Skeletal muscle cell (primary cell): Measurements from ENCODE around the gene CAPZB.

ENCODE experiments used
- DNase-seq: peaks from one replicate; pipeline ENCODE4 v3.0.0-alpha.2; 2010; ENCODE audit warnings: low read depth
- H3K4me3 ChIP-seq: 2 replicates; pipeline ENCODE4 v1.5.1; 2011; ENCODE audit warnings: low read depth, mild to moderate bottlenecking, control low read depth, low read length, moderate library complexity

CAPZB gene

DNA sequence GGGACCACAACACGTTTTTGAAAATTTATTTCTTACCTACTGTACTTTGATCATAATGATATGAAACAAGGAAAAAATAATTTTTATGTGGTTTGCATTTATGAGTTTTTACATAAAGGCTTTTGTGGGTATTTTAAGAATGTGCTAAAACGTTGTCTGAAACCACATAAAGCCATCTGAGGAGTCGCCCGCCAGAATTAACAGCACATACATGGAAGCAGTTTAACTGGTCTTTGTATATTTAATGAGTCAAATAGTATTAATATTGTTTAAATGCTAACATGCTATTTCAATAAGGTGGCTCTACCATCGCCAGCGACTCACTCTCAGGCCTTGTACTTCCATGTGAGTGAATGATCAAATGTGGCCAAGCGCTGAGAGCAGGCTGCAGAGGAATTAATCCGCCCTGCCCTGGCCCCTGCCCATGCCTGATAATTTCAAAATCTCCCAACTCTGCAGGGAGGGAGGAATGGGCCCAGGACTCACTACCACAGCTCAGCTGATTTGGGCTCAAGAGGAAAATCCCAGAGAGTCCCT lies 123.7 kb downstream of the CAPZB start:
- H3K4me3 ChIP-seq = no peak overlapping the region
- DNase-seq = no peak

- H3K4me3 ChIP-seq = no peak overlapping the region
- DNase-seq = no peak
Measured at GRCh38 chr1:19360843-19361610, 124.3 kb downstream of the CAPZB start.

- no peak overlapping the region for H3K4me3 ChIP-seq
- DNase-seq = no peak
Measured at GRCh38 chr1:19360432-19360831, 124.9 kb downstream of the CAPZB start.

GRCh38 chr1:19360016-19360415 lies 125.3 kb downstream of the CAPZB start:
- no peak for DNase-seq
- no peak overlapping the region for H3K4me3 ChIP-seq

DNA sequence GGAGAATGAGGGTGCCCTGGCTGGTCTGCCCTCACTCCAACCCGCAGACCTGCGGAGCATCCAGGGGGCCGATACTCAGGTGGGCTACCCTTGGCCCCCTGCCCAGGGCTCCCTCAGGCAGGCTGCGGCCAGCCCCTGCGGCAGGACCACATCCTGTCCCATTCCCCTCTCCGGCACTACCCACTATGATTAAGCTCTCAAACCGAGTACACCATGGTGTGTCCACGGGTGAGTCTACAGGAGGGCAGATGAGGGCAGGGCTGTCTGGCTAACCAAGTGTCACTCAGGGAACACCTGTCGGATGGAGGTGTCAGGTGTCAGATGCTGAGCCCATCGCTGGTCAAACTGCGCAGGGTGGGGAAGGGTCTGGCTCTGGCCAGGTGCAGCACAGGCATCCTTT lies 126.0 kb downstream of the CAPZB start:
- DNase-seq = no peak
- H3K4me3 ChIP-seq = no peak overlapping the region

DNA sequence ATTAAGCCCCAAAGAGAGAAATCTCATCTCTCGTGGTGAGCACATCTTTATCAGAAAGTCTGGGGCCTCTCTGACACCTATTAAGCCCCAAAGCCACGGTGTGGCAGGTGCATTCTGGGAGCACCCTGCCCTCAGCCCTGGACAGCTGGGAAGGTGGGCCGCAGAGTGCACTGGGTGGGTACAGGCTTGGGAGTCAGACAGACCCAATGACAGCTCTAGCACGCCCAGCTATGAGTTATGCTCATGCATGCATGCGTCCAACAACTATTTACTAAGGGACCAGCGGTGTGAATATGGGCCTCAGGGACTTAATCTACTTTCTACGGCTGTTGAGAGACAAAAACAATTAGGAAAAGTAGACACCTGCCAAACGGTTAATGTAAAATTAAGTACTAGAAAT lies 126.6 kb downstream of the CAPZB start:
- no peak for DNase-seq
- no peak overlapping the region for H3K4me3 ChIP-seq

DNA sequence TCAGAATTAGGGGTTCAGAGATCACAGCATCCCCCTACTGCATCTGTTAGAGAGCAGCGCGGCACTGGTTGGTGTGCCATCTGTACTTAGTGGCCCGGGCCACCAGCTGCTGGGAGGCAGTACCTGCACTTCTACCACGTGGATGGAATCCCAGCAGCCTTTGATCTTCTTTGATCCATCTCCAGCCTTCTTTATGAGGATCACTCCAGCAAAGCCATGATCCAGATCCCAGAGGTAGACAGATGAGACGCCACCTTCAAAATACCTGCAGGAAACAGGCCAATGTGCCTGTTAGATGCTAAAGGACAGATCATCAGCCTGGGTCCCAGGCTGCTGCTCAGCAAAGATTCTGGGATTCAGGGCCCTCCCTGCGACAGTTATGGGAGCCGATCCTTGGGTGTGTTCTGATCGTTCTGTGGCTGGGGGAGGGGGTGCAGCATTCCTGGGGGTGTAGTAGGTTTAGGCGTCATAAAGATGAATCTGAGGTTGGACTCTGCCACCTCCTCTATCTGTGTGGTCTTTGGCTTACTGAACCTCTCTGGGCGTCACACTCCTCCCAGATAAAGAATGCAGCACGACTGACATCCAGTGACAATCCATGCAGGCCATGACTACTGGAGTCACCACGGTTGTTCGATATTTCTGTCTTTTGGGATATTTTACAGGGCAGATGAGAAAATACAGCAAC lies 127.9 kb downstream of the CAPZB start:
- no peak for DNase-seq
- no peak overlapping the region for H3K4me3 ChIP-seq

DNA sequence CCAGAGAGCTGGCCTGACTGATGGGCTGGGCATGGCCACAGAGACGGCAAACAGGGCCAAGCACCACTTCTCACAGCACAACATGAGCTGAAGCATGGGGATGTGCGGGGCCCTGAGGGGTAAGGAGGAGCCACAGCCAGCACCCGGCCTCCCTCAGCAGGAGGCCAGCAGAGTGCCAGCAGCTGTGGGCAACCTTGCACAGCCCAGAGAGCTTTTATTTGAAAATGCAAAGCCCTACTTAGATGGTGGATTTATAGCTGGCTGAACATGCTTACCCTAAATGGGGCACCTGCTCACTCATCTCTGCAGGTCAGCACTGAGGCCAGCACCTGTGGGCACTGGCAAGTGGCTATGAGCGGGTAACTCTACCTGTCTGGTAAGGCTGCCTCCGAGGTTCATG lies 129.1 kb downstream of the CAPZB start:
- no peak for DNase-seq
- H3K4me3 ChIP-seq = no peak overlapping the region

GRCh38 chr1:19354531-19354981 lies 130.8 kb downstream of the CAPZB start:
- DNase-seq = no peak
- no peak overlapping the region for H3K4me3 ChIP-seq

- no peak for DNase-seq
- H3K4me3 ChIP-seq = no peak overlapping the region
Measured at GRCh38 chr1:19353596-19353995, 131.7 kb downstream of the CAPZB start.

GRCh38 chr1:19352839-19353238 lies 132.5 kb downstream of the CAPZB start:
- no peak for DNase-seq
- no peak overlapping the region for H3K4me3 ChIP-seq

GRCh38 chr1:19351873-19352272 lies 133.5 kb downstream of the CAPZB start:
- no peak overlapping the region for H3K4me3 ChIP-seq
- DNase-seq = no peak

GRCh38 chr1:19350566-19350965 lies 134.8 kb downstream of the CAPZB start:
- H3K4me3 ChIP-seq = no peak overlapping the region
- no peak for DNase-seq

DNA sequence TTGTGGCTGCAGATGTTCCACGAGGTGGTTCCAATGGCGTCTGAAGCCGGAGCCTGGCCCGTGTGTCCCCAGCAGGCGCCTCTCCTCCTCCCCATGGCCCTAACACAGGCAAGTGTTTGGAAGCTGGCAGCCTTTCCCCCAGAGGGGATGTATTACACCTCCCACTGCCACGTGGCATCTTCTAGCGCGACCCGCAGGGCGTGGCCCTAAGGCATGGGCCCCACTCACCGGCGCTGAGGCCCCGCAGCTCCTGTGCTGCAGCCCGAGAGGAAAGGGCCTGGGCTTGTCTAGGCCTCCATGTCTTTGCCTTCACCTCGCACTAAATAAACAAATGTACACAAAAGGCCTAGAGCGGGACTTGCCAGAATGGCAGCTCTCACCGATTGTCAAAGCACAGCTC lies 135.3 kb downstream of the CAPZB start:
- H3K4me3 ChIP-seq = no peak overlapping the region
- DNase-seq = no peak

DNA sequence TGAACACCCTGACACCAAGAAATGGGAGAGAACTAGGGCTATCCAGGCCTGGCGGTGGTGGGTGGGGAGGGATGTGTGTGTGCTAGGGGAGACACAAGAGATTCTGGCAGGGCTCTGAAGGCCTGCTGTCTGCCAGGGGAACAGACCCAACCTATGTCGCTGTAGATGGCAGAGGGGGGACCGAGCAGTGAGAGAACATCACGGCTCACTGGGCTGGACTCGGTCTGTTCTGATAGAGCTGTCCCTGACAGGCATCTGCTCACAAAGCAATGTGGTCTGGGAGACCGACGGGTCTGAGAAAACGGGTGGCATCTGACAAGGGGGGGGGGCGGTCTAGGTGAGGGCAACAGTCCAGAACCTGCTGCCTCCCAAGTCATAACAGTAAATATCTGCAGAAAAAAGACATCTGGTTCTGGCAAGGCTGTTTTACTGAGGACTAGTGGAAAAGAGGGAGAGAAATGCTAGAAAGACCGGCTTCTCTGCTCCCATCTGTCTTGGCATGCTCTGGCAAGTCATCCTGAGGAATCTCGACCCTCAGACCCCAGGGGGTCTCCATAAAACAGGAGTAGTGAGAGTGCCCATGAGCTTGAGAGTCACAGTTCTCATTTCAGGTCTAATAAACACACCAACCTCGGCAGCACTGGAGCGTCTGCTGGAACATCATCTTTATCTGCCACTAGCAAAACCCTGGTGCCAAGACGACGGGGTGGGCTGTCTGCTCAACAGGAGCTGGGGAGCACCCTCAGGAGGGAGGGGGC lies 136.7 kb downstream of the CAPZB start:
- no peak for DNase-seq
- no peak overlapping the region for H3K4me3 ChIP-seq

DNA sequence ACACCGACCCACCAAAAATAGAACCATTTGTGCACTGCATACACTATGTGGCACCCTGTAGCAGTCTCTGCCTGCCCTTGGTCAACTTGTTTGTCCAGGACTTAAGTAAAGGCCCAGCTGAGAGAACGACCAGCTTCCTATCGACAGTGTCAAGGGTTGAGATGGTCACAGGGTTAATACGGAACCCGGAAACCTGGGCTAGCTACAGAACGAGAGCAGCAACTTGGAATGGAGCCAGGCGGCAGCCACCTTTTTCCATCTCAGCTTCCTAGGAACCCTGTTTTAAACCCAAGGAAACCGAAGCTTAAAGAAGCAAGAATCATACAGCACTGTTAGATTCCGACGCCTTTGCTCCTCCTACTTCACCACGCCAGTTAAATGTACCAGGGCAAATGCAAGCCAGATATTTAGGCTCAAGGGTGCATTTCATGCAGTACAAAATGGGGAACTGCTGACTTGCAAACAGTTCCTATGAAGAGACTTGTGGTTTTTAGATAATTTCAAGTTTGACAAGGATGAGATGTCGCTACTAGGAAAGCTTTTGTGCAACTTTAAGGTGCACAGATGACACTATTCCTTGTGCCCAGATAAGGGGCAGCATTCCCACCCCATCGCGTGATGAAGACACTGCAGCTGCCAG lies 137.7 kb downstream of the CAPZB start:
- no peak for DNase-seq
- no peak overlapping the region for H3K4me3 ChIP-seq

DNA sequence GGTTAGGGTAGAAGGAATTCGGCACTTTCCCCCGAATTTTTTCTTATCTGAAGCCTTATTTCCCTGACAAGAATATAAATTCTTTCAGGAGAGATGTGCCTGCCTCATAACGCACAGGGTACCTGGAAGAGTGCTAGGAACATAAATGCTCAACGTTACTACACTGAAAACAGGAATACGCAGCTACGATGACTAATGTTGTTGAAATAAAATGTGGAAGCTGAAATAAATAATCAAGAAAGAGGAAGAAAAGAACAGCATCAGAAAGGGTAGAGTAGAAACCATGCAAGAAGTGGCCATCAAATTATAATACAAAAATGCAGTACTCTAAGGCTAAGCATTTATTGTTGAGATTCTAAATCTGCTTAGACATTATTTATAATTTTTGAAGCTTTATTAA lies 139.3 kb downstream of the CAPZB start:
- H3K4me3 ChIP-seq = no peak overlapping the region

GRCh38 chr1:19345391-19345790 lies 139.9 kb downstream of the CAPZB start:
- no peak overlapping the region for H3K4me3 ChIP-seq
- DNase-seq = no peak

More for the DNA sequence above, 139.3 kb downstream of the CAPZB start:
- no peak for DNase-seq

DNA sequence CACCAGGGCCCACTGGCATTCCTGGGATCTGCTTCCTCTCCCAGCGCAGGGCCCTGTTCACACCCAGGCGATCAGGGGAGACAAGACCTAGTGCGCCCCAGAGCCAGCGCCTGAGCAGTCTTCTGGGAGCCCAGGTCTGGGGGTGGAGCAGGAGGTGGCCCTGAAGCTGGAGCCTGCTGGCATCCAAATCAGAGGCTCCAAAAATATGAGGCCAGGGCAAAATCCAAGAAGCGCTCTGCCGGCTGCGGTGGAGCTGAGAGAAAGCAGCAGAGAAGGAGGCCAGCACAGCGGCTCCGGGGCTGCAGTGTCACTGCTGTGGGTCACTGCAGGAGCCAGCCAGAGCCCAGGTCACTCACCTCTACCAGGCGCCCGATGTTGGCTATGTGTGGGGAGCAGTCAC lies 140.5 kb downstream of the CAPZB start:
- no peak for DNase-seq
- H3K4me3 ChIP-seq = no peak overlapping the region

DNA sequence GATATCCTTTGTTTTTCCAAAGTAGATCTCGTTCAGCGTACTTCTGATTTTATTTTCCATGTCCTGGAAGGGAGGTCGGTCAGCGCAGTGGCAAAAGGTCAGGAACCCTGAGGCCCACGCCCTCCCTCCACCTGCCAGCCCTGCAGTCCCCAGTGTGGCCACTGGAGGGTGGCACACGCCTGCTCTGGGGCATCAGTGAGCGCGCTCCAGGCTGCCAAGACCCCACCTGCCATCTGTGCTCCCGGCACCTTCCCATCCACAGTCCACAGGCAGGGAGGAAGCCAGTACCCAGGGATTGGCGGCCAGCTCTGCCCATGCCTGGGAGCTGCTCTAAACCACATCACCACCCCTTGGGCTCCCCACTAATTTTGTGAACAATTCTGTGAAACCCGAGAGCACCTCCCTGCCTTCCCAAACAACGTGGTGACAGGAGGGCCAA lies 140.9 kb downstream of the CAPZB start:
- DNase-seq = no peak
- no peak overlapping the region for H3K4me3 ChIP-seq
